Neural crest cell (in vitro differentiated cells): ENCODE results near the gene E4F1. TPM values are rescaled to one million over a fixed set of nuclear protein-coding genes. Genes with fewer than 3 reads are reported as not detected.

Experiments used
- DNase-seq: peaks from one replicate; pipeline ENCODE4 v3.0.0; 2021; ENCODE audit warnings: low read depth, mixed read lengths, low spot score
- H3K27ac Mint-ChIP-seq: one replicate; pipeline ENCODE4 v1.8.0; 2021; ENCODE audit warnings: mild to moderate bottlenecking, mixed read lengths; ENCODE audit not compliant: unreplicated experiment
- H3K27me3 Mint-ChIP-seq: 2 replicates; pipeline ENCODE4 v1.8.0; 2021; ENCODE audit warnings: low read depth, mild to moderate bottlenecking, mixed read lengths
- H3K36me3 Mint-ChIP-seq: 2 replicates; pipeline ENCODE4 v1.8.0; 2021; ENCODE audit warnings: low read depth, mild to moderate bottlenecking, mixed read lengths
- H3K4me1 Mint-ChIP-seq: 2 replicates; pipeline ENCODE4 v1.8.0; 2021; ENCODE audit warnings: mixed read lengths
- H3K4me3 Mint-ChIP-seq: one replicate; pipeline ENCODE4 v1.8.0; 2021; ENCODE audit warnings: mild to moderate bottlenecking, mixed read lengths
- H3K9me3 Mint-ChIP-seq: 2 replicates; pipeline ENCODE4 v1.8.0; 2021; ENCODE audit warnings: mixed read lengths
- CTCF ChIP-seq: fragments of 200-600 bp; sonication (generic); conservative IDR thresholded peaks from 2 replicates; pipeline ENCODE4 v1.5.0; 2021; ENCODE audit warnings: antibody characterized with exemption, mild to moderate bottlenecking
- total RNA-seq: library from RNA; stranded (reverse); gene quantifications from 2 replicates; pipeline ENCODE4 v1.2.1, GENCODE V29; 2021

The E4F1 gene
- total RNA-seq, 1 donor from 2014 or later: 38.9 TPM

- H3K27me3 Mint-ChIP-seq: no peaks in the 10 kb centered on the region
- H3K27ac Mint-ChIP-seq: no peak overlapping the region
- H3K9me3 Mint-ChIP-seq: no peaks in the 10 kb centered on the region
- H3K4me3 Mint-ChIP-seq: no peak overlapping the region
- H3K36me3 Mint-ChIP-seq: no peaks in the 10 kb centered on the region
- H3K4me1 Mint-ChIP-seq: no peaks in the 10 kb centered on the region
- DNase-seq: no peak
- TF ChIP-seq CTCF: no peak
Observed at GRCh38 chr16:2278956-2279800, 55.8 kb downstream of the E4F1 start.

GRCh38 chr16:2280461-2280860 lies 57.1 kb downstream of the E4F1 start:
- no peak overlapping the region for H3K4me3 Mint-ChIP-seq
- TF ChIP-seq CTCF: no peak
- H3K4me1 Mint-ChIP-seq: no peaks in the 10 kb centered on the region
- H3K9me3 Mint-ChIP-seq: no peaks in the 10 kb centered on the region
- DNase-seq: no peak
- H3K27me3 Mint-ChIP-seq: no peaks in the 10 kb centered on the region
- no peaks in the 10 kb centered on the region for H3K36me3 Mint-ChIP-seq
- H3K27ac Mint-ChIP-seq: peak overlapping the region; percentile 90

- Mint-ChIP-seq H3K36me3 (no peaks in the 10 kb centered on the region), H3K4me1 (no peaks in the 10 kb centered on the region), H3K9me3 (no peaks in the 10 kb centered on the region), H3K27me3 (no peaks in the 10 kb centered on the region), H3K4me3 (no peak overlapping the region), H3K27ac (peak overlapping the region; percentile 90)
- TF ChIP-seq CTCF: no peak
- DNase-seq: no peak
Observed at GRCh38 chr16:2280981-2281542, 57.7 kb downstream of the E4F1 start.

GRCh38 chr16:2282262-2282661 lies 58.9 kb downstream of the E4F1 start:
- no peak for TF ChIP-seq CTCF
- H3K9me3 Mint-ChIP-seq: no peaks in the 10 kb centered on the region
- no peaks in the 10 kb centered on the region for H3K27me3 Mint-ChIP-seq
- H3K4me1 Mint-ChIP-seq: no peaks in the 10 kb centered on the region
- no peak overlapping the region for H3K4me3 Mint-ChIP-seq
- no peak overlapping the region for H3K27ac Mint-ChIP-seq
- no peak for DNase-seq
- no peaks in the 10 kb centered on the region for H3K36me3 Mint-ChIP-seq

GRCh38 chr16:2282866-2283555 lies 59.6 kb downstream of the E4F1 start:
- Mint-ChIP-seq H3K27me3 (no peaks in the 10 kb centered on the region), H3K4me3 (no peak overlapping the region), H3K27ac (no peak overlapping the region), H3K36me3 (no peaks in the 10 kb centered on the region), H3K4me1 (no peaks in the 10 kb centered on the region), H3K9me3 (no peaks in the 10 kb centered on the region)
- DNase-seq: no peak
- TF ChIP-seq CTCF: no peak
